ENCODE measurements around the gene ISG20.

DNA sequence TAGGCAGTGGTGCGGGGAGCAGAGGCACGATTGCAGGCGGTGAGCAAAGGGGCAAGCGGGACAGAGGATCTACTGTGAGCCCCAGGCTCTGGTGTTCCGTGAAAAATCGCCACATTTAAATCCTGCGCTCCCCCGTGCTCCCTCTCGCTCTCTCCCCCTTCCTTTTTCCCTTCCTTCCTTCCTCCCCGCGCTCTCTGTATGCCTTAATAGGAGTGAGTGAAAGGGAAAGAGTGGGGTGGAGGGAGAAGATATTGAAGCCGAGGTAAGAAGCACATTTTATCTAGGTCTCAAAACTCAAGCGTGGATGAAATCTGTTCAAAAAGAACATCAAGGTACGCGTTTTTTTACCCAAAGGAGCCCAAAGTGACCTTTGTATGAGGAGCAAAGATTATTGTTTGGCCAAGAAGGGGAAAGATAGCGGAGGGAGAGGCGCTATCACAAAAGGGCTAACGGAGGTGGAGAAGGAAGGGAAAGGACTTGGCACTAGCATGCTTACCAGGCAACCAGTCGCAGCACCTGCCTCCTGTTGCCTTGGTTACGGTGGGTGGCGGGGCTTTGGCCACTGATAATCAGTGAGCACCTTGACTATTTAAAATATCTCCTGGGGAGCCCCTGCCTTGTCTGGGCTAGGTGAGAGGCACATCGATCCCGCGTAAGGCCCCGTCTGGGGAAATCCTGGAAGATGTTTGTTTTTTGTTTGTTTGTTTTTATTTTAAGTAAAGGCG, 32.6 kb upstream of the ISG20 start:
- TF ChIP-seq, protein P1, sequence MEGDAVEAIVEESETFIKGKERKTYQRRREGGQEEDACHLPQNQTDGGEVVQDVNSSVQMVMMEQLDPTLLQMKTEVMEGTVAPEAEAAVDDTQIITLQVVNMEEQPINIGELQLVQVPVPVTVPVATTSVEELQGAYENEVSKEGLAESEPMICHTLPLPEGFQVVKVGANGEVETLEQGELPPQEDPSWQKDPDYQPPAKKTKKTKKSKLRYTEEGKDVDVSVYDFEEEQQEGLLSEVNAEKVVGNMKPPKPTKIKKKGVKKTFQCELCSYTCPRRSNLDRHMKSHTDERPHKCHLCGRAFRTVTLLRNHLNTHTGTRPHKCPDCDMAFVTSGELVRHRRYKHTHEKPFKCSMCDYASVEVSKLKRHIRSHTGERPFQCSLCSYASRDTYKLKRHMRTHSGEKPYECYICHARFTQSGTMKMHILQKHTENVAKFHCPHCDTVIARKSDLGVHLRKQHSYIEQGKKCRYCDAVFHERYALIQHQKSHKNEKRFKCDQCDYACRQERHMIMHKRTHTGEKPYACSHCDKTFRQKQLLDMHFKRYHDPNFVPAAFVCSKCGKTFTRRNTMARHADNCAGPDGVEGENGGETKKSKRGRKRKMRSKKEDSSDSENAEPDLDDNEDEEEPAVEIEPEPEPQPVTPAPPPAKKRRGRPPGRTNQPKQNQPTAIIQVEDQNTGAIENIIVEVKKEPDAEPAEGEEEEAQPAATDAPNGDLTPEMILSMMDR (IDR thresholded peaks at IDR 0.05) = no peak
- TF ChIP-seq POLR2A (IDR thresholded peaks at IDR 0.05) (no peak), POLR2AphosphoS5 (IDR thresholded peaks at IDR 0.05) (no peak), EP300 (IDR thresholded peaks at IDR 0.05) (no peak)
